Tibial nerve (tissue), 4 donors: ENCODE measurements around the gene PCGF5. TPM values are rescaled to one million over a fixed set of nuclear protein-coding genes. Genes with fewer than 3 reads are reported as not detected.

Experiments
- DNase-seq, 2 donors: peaks; one replicate each; pipeline ENCODE4 v3.0.0-alpha.2; 2019; ENCODE audit warnings: low spot score in 2 of 2
- H3K27ac ChIP-seq, 4 donors: fragments of 200-600 bp; sonication (generic) in 3 of 4; one replicate each; pipeline ENCODE4 v1.5.1; 2017 to 2019; ENCODE audit warnings: mild to moderate bottlenecking in 1 of 4
- H3K27me3 ChIP-seq, 2 donors: fragments of 200-600 bp; sonication (generic) in 1 of 2; one replicate each; pipeline versions ENCODE4 v1.5.1 to v1.6.0; 2017 to 2019
- H3K36me3 ChIP-seq, 3 donors: fragments of 200-600 bp; sonication (generic); one replicate each; pipeline ENCODE4 v1.5.1; 2018 to 2019
- H3K4me1 ChIP-seq, 4 donors: fragments of 200-600 bp; sonication (generic) in 3 of 4; one replicate each; pipeline ENCODE4 v1.5.1; 2017 to 2019
- H3K4me3 ChIP-seq, 4 donors: fragments of 200-600 bp; sonication (generic) in 3 of 4; one replicate each; pipeline ENCODE4 v1.5.1; 2017 to 2019; ENCODE audit warnings: mild to moderate bottlenecking in 1 of 4, moderate library complexity in 1 of 4
- H3K9me3 ChIP-seq, 4 donors: fragments of 200-600 bp; sonication (generic) in 3 of 4; one replicate each; pipeline ENCODE4 v1.5.1; 2017 to 2019
- EP300 ChIP-seq, 2 donors: sonication (generic); formaldehyde crosslinking; IDR thresholded peaks; one replicate each; pipeline ENCODE4 v1.6.1; 2017; ENCODE audit warnings: antibody characterized with exemption in 2 of 2, mild to moderate bottlenecking in 1 of 2
- POLR2A ChIP-seq, 2 donors: fragments of 450-650 bp; IDR thresholded peaks; one replicate each; pipeline ENCODE4 v1.6.1; 2017; ENCODE audit warnings: antibody characterized with exemption in 2 of 2, mild to moderate bottlenecking in 2 of 2, moderate library complexity in 2 of 2
- WGBS, 2 donors: methylation state at CpG; one replicate each; pipeline ENCODE4 v1.1.5; 2018; 5-methylcytosine and 5-hydroxymethylcytosine counted together
- total RNA-seq, 4 donors: library from RNA; depleted of rRNA; stranded (reverse); fragments of >200 nt; gene quantifications; one replicate each; pipeline ENCODE4 v1.1.0, GENCODE V29; 2016
- TF ChIP-seq, protein P1 (sequence below), 5 experiments: fragments of 200-600 bp in 3 of 5; fragments of 450-650 bp in 2 of 5; sonication (generic) in 3 of 5; IDR thresholded peaks; one replicate each; pipeline ENCODE4 v1.5.1; 2016 to 2019; ENCODE audit warnings: antibody characterized with exemption in 5 of 5, mild to moderate bottlenecking in 3 of 5, moderate library complexity in 2 of 5

Gene PCGF5
- total RNA-seq, 4 donors from 2014 or later: 29.6 to 59.9 (median 41.4) TPM

DNA sequence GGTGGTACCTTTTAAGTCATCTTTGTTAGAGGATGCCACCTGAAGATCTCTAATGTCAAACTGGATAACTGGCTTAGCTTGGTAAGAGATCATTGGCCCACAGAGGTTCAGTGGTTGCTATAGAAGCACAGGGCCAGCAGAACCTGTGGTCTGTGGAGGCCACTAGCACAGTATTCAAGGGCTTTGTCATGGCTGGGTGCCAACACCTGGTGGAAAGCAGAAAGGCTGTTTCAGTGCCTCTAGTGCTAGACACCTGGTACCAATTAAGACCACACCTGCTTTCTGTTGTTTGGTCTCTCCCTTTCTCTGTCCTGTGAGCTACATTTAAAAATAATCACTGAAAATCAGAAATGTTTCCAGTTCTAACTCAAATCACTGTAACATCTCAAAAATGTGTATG lies 10.0 kb upstream of the PCGF5 start:
- no peak for DNase-seq
- TF ChIP-seq, protein P1, sequence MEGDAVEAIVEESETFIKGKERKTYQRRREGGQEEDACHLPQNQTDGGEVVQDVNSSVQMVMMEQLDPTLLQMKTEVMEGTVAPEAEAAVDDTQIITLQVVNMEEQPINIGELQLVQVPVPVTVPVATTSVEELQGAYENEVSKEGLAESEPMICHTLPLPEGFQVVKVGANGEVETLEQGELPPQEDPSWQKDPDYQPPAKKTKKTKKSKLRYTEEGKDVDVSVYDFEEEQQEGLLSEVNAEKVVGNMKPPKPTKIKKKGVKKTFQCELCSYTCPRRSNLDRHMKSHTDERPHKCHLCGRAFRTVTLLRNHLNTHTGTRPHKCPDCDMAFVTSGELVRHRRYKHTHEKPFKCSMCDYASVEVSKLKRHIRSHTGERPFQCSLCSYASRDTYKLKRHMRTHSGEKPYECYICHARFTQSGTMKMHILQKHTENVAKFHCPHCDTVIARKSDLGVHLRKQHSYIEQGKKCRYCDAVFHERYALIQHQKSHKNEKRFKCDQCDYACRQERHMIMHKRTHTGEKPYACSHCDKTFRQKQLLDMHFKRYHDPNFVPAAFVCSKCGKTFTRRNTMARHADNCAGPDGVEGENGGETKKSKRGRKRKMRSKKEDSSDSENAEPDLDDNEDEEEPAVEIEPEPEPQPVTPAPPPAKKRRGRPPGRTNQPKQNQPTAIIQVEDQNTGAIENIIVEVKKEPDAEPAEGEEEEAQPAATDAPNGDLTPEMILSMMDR (IDR thresholded peaks at IDR 0.05): no peak
- TF ChIP-seq POLR2A (IDR thresholded peaks at IDR 0.05) (no peak), EP300 (IDR thresholded peaks at IDR 0.05) (no peak)
- Histone ChIP-seq H3K9me3 (no peaks in the 10 kb centered on the region), H3K4me1 (peaks cover 0 to 30% (median 3%) of the 10 kb centered on the region in 4 donors), H3K27ac (no peak overlapping the region), H3K27me3 (no peaks in the 10 kb centered on the region), H3K4me3 (no peak overlapping the region), H3K36me3 (no peaks in the 10 kb centered on the region)

DNA sequence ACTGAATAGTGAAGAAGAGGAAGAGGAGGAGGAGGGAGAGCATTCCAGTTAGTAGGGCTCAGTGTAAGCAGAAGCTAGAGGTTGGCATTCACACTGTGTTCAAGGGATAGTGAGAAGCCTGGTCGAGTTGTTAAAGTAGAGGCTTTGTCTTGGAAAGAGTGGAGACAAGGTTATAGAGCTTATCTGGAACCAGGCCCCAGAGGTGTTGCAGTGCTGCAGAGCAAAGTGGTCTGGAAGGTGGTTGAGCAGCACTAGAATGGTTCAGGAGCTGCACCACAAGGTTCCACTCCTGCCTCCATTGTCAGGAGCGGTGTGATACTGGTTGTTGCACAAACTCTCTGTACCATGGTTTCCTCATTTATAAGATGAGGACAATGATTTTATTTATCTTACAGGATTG lies 8.8 kb upstream of the PCGF5 start:
- Histone ChIP-seq H3K9me3 (no peaks in the 10 kb centered on the region), H3K36me3 (no peaks in the 10 kb centered on the region), H3K4me3 (no peak overlapping the region), H3K27ac (no peak overlapping the region), H3K4me1 (peaks cover 0 to 28% (median 0%) of the 10 kb centered on the region in 4 donors), H3K27me3 (no peaks in the 10 kb centered on the region)
- WGBS, 2 donors: 61 to 71% methylated on average over 2 of the region's 2 CpGs
- no peak for TF ChIP-seq POLR2A (IDR thresholded peaks at IDR 0.05)
- no peak for TF ChIP-seq EP300 (IDR thresholded peaks at IDR 0.05)
- TF ChIP-seq, protein P1 (IDR thresholded peaks at IDR 0.05): no peak
- DNase-seq: no peak

DNA sequence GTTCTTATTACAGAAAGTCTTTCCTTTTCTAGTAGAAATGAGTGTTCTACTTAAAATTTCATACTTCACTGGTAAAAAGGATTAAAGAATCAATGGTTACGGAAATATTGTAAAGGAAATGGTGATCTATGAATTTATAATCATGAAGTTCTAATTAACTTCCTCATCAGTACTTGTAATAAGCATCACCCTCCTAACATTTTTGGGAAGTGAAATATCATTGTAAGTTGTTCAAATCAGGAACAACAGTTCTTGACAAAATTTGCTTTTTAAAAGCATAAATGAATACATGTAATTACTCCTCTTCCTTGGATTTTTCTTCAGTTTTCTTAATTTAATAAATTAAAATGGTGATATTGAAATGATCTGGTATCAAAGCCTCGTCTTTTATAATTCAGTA lies 5.6 kb upstream of the PCGF5 start:
- no peaks in the 10 kb centered on the region for H3K36me3 ChIP-seq
- TF ChIP-seq POLR2A (IDR thresholded peaks at IDR 0.05) (no peak), EP300 (IDR thresholded peaks at IDR 0.05) (no peak)
- TF ChIP-seq, protein P1 (IDR thresholded peaks at IDR 0.05): no peak
- peaks cover 0 to 30% (median 2%) of the 10 kb centered on the region in 4 donors for H3K4me1 ChIP-seq
- no peak overlapping the region for H3K27ac ChIP-seq
- no peak for DNase-seq
- H3K9me3 ChIP-seq: no peaks in the 10 kb centered on the region
- WGBS, 2 donors: 88 to 93% methylated on average over 2 of the region's 2 CpGs
- no peaks in the 10 kb centered on the region for H3K27me3 ChIP-seq
- H3K4me3 ChIP-seq: no peak overlapping the region

DNA sequence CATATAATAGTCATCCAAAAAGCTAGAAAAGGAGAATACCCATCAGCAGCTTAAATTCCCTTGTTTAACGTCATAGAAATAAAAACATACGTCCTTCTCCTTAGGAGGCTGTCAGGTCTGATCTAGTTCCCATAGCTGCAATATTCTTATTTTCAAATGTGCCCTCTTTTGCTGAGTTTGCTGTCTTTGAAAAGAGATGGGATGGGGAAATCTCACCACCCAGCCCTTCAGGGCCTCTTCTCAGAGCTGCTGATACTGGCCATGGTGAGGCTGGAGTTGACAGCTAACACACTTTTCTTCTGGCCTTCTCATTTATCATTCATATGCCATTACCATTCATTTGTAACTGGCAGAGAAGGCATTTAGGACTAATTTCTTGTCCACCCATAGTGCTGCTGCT lies 5.1 kb upstream of the PCGF5 start:
- Histone ChIP-seq H3K36me3 (no peaks in the 10 kb centered on the region), H3K4me1 (peaks cover 0 to 28% (median 2%) of the 10 kb centered on the region in 4 donors), H3K27me3 (no peaks in the 10 kb centered on the region), H3K4me3 (no peak overlapping the region), H3K27ac (no peak overlapping the region), H3K9me3 (no peaks in the 10 kb centered on the region)
- 75 to 88% methylated on average over 2 of the region's 2 CpGs for whole genome bisulfite sequencing, 2 donors
- no peak for TF ChIP-seq EP300 (IDR thresholded peaks at IDR 0.05)
- TF ChIP-seq POLR2A (IDR thresholded peaks at IDR 0.05): no peak
- TF ChIP-seq, protein P1 (IDR thresholded peaks at IDR 0.05): no peak
- no peak for DNase-seq

DNA sequence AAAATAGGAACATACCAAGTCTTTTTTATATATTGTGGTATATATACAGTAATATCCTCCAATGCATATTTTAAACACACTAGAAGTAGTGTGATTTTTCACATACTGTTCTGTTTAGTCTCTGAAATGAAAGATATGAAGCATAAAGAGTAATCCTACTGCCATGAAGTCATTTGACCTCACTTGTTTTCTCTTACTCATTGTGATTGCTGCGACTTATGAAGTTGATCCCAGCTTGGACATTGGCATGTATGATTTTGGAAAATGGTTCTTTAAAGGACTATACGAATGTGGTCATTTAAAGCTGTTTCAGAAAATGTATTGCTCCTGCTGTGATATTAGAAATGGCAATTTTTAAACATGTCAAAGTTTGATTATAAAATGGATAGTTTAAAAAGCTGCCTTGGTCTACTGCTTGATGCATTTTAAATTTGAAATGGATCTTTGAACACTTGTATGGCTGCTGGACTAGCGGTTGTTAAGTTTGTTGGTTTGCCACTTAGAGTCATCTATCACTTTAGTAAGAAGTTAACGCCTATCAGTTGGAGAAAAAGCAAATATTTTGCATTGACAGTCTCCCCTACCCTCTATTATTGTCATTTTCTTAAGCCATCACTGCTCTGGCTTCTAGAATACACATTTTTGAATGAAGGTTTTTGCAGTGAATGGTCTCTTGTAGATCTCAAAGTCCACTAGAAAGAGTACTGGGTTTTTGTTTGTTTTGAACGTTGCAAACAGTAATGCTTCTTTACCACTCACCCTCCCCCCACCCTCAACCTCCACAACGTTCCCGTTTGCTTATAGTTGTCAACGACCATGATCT lies 881 bp upstream of the PCGF5 start:
- H3K27me3 ChIP-seq: no peaks in the 10 kb centered on the region
- no peaks in the 10 kb centered on the region for H3K36me3 ChIP-seq
- peak overlapping the region; percentile 40 to 97 (median 62) for H3K4me3 ChIP-seq
- TF ChIP-seq EP300 (IDR thresholded peaks at IDR 0.05): no peak
- TF ChIP-seq POLR2A (IDR thresholded peaks at IDR 0.05): no peak
- TF ChIP-seq, protein P1 (IDR thresholded peaks at IDR 0.05): no peak
- H3K27ac ChIP-seq: peak overlapping the region in 3 of 4 donors; percentile 65 to 95 (median 70)
- peaks cover 0 to 48% (median 16%) of the 10 kb centered on the region in 4 donors for H3K4me1 ChIP-seq
- H3K9me3 ChIP-seq: no peaks in the 10 kb centered on the region
- 29 to 34% methylated on average over 8 of the region's 8 CpGs for WGBS, 2 donors
- no peak for DNase-seq
